HEK293T (cell line): ENCODE measurements around the gene MORN5.

ENCODE experiments used
- HDGF ChIP-seq: fragments of 450-650 bp; IDR thresholded peaks from 2 replicates; pipeline ENCODE4 v1.6.1; 2017; ENCODE audit warnings: antibody characterized with exemption, borderline replicate concordance
- NFRKB ChIP-seq: fragments of 450-650 bp; IDR thresholded peaks from 2 replicates; pipeline ENCODE4 v1.6.1; 2016; ENCODE audit warnings: mild to moderate bottlenecking, moderate library complexity
- ZNF384 ChIP-seq: fragments of 450-650 bp; IDR thresholded peaks from 2 replicates; pipeline ENCODE4 v1.6.1; 2016

DNA sequence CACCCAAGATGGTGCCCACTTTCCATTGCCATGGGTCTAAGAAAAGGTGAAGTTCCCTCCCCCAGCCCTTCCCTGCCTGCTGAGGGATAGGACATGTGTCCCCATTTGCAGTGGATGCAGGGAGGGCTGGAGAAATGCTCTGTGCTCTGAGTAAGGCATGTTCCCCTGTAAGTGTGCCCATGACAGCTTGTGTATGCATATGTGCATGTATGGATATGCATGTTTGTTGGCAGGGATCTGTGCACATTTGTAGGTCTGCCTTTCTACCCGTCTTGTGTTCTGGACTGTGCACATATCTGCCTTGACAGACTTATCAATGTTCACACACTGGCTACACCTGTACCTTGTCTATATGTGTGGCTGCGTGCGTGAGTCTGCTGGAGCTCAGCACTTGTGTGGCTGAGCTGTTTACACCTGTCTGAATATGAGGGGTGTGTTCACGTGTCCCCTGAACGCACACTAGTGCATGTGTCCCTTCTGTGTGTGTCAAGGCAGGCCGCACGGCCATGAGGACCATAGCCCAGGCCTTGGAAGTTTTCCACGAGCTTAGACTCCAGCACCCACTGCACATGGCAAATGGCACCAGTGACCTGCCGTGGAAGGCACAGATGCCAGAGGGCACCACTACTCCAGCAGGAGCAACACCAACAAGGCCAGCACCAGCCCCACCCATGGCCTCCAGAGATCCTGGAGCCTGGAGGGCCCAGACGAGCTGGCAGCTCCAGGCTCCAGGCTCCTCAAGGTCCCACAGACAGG lies 39.2 kb upstream of the MORN5 start:
- no peak for TF ChIP-seq ZNF384
- no peak for TF ChIP-seq HDGF
- TF ChIP-seq NFRKB = no peak
